H1 (cell line): ENCODE results near the gene MTERF2. TPM values are rescaled to one million over a fixed set of nuclear protein-coding genes. Genes with fewer than 3 reads are reported as not detected.

Experiments used
- CTCF ChIA-PET: fragments of 300-600 bp; sonication (Branson Sonifier 250); formaldehyde crosslinking; loops from one replicate; lab custom pipeline; 2021; ENCODE audit not compliant: partially characterized antibody; lab: Charles Lee
- POLR2A ChIA-PET: fragments of 300-600 bp; sonication (Branson Sonifier 250); formaldehyde crosslinking; loops from one replicate; lab custom pipeline; 2021; ENCODE audit warnings: inconsistent platforms; ENCODE audit not compliant: partially characterized antibody; lab: Charles Lee
- DNase-seq, 2 experiments: peaks; one replicate each; pipeline versions ENCODE4 v3.0.0 to v3.0.0-alpha.2; 2010 to 2022; ENCODE audit warnings: low spot score in 2 of 2, low read depth in 1 of 2, mixed read lengths in 1 of 2
- FAIRE-seq: peaks from 2 replicates; lab custom pipeline; 2011; peaks lifted over from hg19 to GRCh38; lab: Jason Lieb, UNC
- H2AFZ ChIP-seq: 2 replicates; pipeline ENCODE4 v1.8.1; 2012; ENCODE audit warnings: low read length, inconsistent platforms
- H2AK5ac ChIP-seq: 2 replicates; pipeline ENCODE4 v1.6.1; 2013; ENCODE audit warnings: low read depth, low read length
- H2BK120ac ChIP-seq: replicated peaks from 2 replicates; pipeline ENCODE3; 2013; ENCODE audit warnings: low read depth, low read length, inconsistent platforms
- H2BK12ac ChIP-seq: 2 replicates; pipeline ENCODE4 v1.6.1; 2013; ENCODE audit warnings: low read depth, low read length
- H2BK15ac ChIP-seq: 2 replicates; pipeline ENCODE4 v1.6.1; 2013; ENCODE audit warnings: low read length
- H2BK20ac ChIP-seq: 2 replicates; pipeline ENCODE4 v1.6.1; 2013; ENCODE audit warnings: low read length
- H2BK5ac ChIP-seq: 2 replicates; pipeline ENCODE4 v1.6.1; 2013; ENCODE audit warnings: low read depth, low read length
- H3K14ac ChIP-seq: 2 replicates; pipeline ENCODE4 v1.6.1; 2013; ENCODE audit warnings: inconsistent platforms; ENCODE audit not compliant: insufficient read length
- H3K18ac ChIP-seq: 2 replicates; pipeline ENCODE4 v1.6.1; 2013; ENCODE audit warnings: low read length; ENCODE audit errors: extremely low read depth
- H3K23ac ChIP-seq: 2 replicates; pipeline ENCODE4 v1.6.1; 2013; ENCODE audit warnings: inconsistent platforms; ENCODE audit not compliant: insufficient read length
- H3K23me2 ChIP-seq: 2 replicates; pipeline ENCODE4 v1.6.1; 2013; ENCODE audit warnings: low read depth, low read length
- H3K27ac ChIP-seq: 2 replicates; pipeline ENCODE4 v1.6.1; 2011; ENCODE audit warnings: low read depth, low read length, inconsistent platforms
- H3K27me3 ChIP-seq, 4 experiments: replicated peaks in 1 of 4; 1 replicate in 1 of 4; 2 replicates in 3 of 4; pipeline versions ENCODE4 v1.6.1 to v1.8.1; 2011 to 2013; ENCODE audit warnings: low read length in 3 of 4, mild to moderate bottlenecking in 3 of 4, inconsistent platforms in 2 of 4, mixed read lengths in 2 of 4, moderate library complexity in 1 of 4; ENCODE audit not compliant: control insufficient read depth in 3 of 4, insufficient read depth in 3 of 4; ENCODE audit errors: extremely low read depth in 1 of 4
- H3K36me3 ChIP-seq, 4 experiments: 2 replicates each; pipeline versions ENCODE4 v1.6.1 to v1.8.1; 2011 to 2013; ENCODE audit warnings: mild to moderate bottlenecking in 4 of 4, low read length in 3 of 4, moderate library complexity in 2 of 4, control low read depth in 1 of 4, inconsistent platforms in 1 of 4; ENCODE audit not compliant: insufficient read depth in 4 of 4, control insufficient read depth in 2 of 4
- H3K4ac ChIP-seq: replicated peaks from 2 replicates; pipeline ENCODE3; 2013; ENCODE audit warnings: low read length, low read depth, mixed read lengths, inconsistent platforms; ENCODE audit not compliant: insufficient read length
- H3K4me1 ChIP-seq, 4 experiments: replicated peaks in 1 of 4; 1 replicate in 1 of 4; 2 replicates in 3 of 4; pipeline versions ENCODE4 v1.6.1 to v1.8.1; 2011 to 2013; ENCODE audit warnings: low read length in 3 of 4, inconsistent platforms in 2 of 4, mixed read lengths in 1 of 4; ENCODE audit not compliant: insufficient read depth in 4 of 4, control insufficient read depth in 3 of 4
- H3K4me2 ChIP-seq, 2 experiments: 2 replicates each; pipeline versions ENCODE4 v1.6.1 to v1.8.1; 2011 to 2013; ENCODE audit warnings: low read depth in 2 of 2, low read length in 2 of 2, control low read depth in 1 of 2, inconsistent platforms in 1 of 2, mild to moderate bottlenecking in 1 of 2; ENCODE audit not compliant: insufficient read depth in 1 of 2
- H3K4me3 ChIP-seq, 4 experiments: fragments of 200-600, 300-600 bp in 1 of 4; sonication (generic), shearing (Covaris generic), sonication (Bioruptor Twin) in 1 of 4; 2 replicates each; pipeline versions ENCODE4 v1.5.1 to v1.8.1; 2011 to 2016; ENCODE audit warnings: low read length in 4 of 4, low read depth in 3 of 4, control low read depth in 2 of 4, inconsistent platforms in 2 of 4, mild to moderate bottlenecking in 2 of 4, mixed read lengths in 1 of 4, moderate library complexity in 1 of 4; ENCODE audit not compliant: insufficient read depth in 2 of 4; ENCODE audit errors: extremely low read depth in 1 of 4
- H3K56ac ChIP-seq: replicated peaks from 2 replicates; pipeline ENCODE3; 2013; ENCODE audit warnings: low read depth, mild to moderate bottlenecking, mixed read lengths, low read length, inconsistent platforms; ENCODE audit not compliant: insufficient read length
- H3K79me1 ChIP-seq: 2 replicates; pipeline ENCODE4 v1.6.1; 2013; ENCODE audit warnings: low read depth, low read length, control low read depth
- H3K79me2 ChIP-seq, 2 experiments: 2 replicates each; pipeline versions ENCODE4 v1.6.1 to v1.8.1; 2012 to 2013; ENCODE audit warnings: low read length in 2 of 2, mild to moderate bottlenecking in 2 of 2, inconsistent platforms in 1 of 2; ENCODE audit not compliant: insufficient read depth in 2 of 2, control insufficient read depth in 1 of 2
- H3K9ac ChIP-seq, 4 experiments: replicated peaks in 1 of 4; 1 replicate in 1 of 4; 2 replicates in 3 of 4; pipeline versions ENCODE4 v1.6.1 to v1.8.1; 2011 to 2013; ENCODE audit warnings: low read depth in 3 of 4, low read length in 3 of 4, control low read depth in 2 of 4, mild to moderate bottlenecking in 2 of 4, moderate library complexity in 2 of 4, inconsistent platforms in 1 of 4; ENCODE audit errors: extremely low read depth in 1 of 4
- H3K9me3 ChIP-seq, 2 experiments: 2 replicates each; pipeline versions ENCODE4 v1.6.1 to v1.8.1; 2012 to 2013; ENCODE audit warnings: mild to moderate bottlenecking in 2 of 2, moderate library complexity in 2 of 2, control low read depth in 1 of 2, inconsistent platforms in 1 of 2, low read depth in 1 of 2, low read length in 1 of 2, mixed read lengths in 1 of 2; ENCODE audit not compliant: insufficient read depth in 2 of 2
- H4K20me1 ChIP-seq, 2 experiments: replicated peaks in 1 of 2; 2 replicates each; pipeline versions ENCODE3 to v1.8.1; 2011 to 2013; ENCODE audit warnings: inconsistent platforms in 2 of 2, low read length in 2 of 2, mild to moderate bottlenecking in 1 of 2; ENCODE audit not compliant: insufficient read depth in 2 of 2, control insufficient read depth in 1 of 2
- H4K5ac ChIP-seq: 2 replicates; pipeline ENCODE4 v1.6.1; 2013; ENCODE audit warnings: low read length, low read depth, mixed read lengths, inconsistent platforms; ENCODE audit not compliant: insufficient read length
- H4K8ac ChIP-seq: 2 replicates; pipeline ENCODE4 v1.8.0; 2013; ENCODE audit warnings: mild to moderate bottlenecking, moderate library complexity, low read length, inconsistent platforms; ENCODE audit not compliant: insufficient read depth; ENCODE audit errors: extremely low read depth
- H4K91ac ChIP-seq: replicated peaks from 2 replicates; pipeline ENCODE3; 2013; ENCODE audit warnings: low read length, mixed read lengths, inconsistent platforms; ENCODE audit not compliant: insufficient read length
- CBX8 ChIP-seq: fragments of 300-800, 300-1000 bp; sonication (generic); IDR thresholded peaks from 2 replicates; pipeline ENCODE4 v1.7.1; 2016; ENCODE audit warnings: low read depth, low read length, borderline replicate concordance
- JUN ChIP-seq: IDR thresholded peaks from 2 replicates; pipeline ENCODE4 v1.6.1; 2011; ENCODE audit warnings: low read depth, mild to moderate bottlenecking, improper control_type of control experiment, low read length
- KDM5A ChIP-seq: fragments of 200-600 bp; IDR thresholded peaks from 2 replicates; pipeline ENCODE4 v1.7.1; 2012; ENCODE audit warnings: mild to moderate bottlenecking, low read length, inconsistent platforms, mixed read lengths
- MAX ChIP-seq: IDR thresholded peaks from 2 replicates; pipeline ENCODE4 v1.6.1; 2012; ENCODE audit warnings: inconsistent platforms
- RFX5 ChIP-seq: IDR thresholded peaks from 2 replicates; pipeline ENCODE4 v1.6.1; 2011; ENCODE audit warnings: low read depth, low read length, improper control_type of control experiment, borderline replicate concordance
- YY1 ChIP-seq: IDR thresholded peaks from 2 replicates; pipeline ENCODE4 v1.6.1; 2011; ENCODE audit warnings: low read depth, mild to moderate bottlenecking, low read length
- WGBS, 2 experiments: shearing (Covaris generic) in 1 of 2; methylation state at CpG; one replicate each; pipeline versions ENCODE4 v1.1.6 to v1.1.7; 2013 to 2015; ENCODE audit warnings: low lambda C conversion rate in 2 of 2, mixed read lengths in 2 of 2, inconsistent platforms in 1 of 2, low coverage in 1 of 2, missing lambda C conversion rate in 1 of 2; ENCODE audit not compliant: insufficient replicate concordance in 2 of 2, insufficient coverage in 1 of 2, insufficient read length in 1 of 2; ENCODE audit errors: extremely low coverage in 1 of 2, missing lambda C conversion rate in 1 of 2; 5-methylcytosine and 5-hydroxymethylcytosine counted together
- polyA plus RNA-seq, 7 experiments: library from polyadenylated mRNA; depleted of rRNA in 3 of 7; stranded (reverse) in 5 of 7; unstranded in 2 of 7; fragments of >200 nt in 5 of 7; fragments of 200-250 nt in 2 of 7; gene quantifications; 1 replicate in 5 of 7; 2 replicates in 1 of 7; 4 replicates in 1 of 7; pipeline versions ENCODE4 v1.2.1 to v1.2.3, GENCODE V29; 2011 to 2013; ENCODE audit warnings: missing spikeins in 2 of 7, mixed read lengths in 2 of 7
- total RNA-seq: library from RNA; stranded (reverse); fragmentation: NEBNext Ultra II Directional; extraction: Animal tissue kit (Norgen Biotek cat#: 25700); gene quantifications from 2 replicates; pipeline ENCODE4 v1.2.1, GENCODE V29; 2021

Gene MTERF2
- total and polyA plus RNA-seq, 2 of the 8 experiments (the other 6 are each of a cell fraction or from before 2014, with no cell fraction given) = 2.8 to 7.1 TPM

- Histone ChIP-seq H3K23ac (no peak overlapping the region), H4K91ac (no peak overlapping the region), H3K9ac (no peak overlapping the region), H3K27me3 (no peaks in the 10 kb centered on the region), H2BK12ac (no peak overlapping the region), H2BK120ac (no peak overlapping the region), H3K18ac (no peak overlapping the region), H2AFZ (no peak overlapping the region), H4K20me1 (peaks cover 0 to 2% of the 10 kb centered on the region in 2 experiments), H3K36me3 (peaks cover 0 to 15% (median 3%) of the 10 kb centered on the region in 4 experiments; a peak in 4 of 8 replicates), H2AK5ac (no peak overlapping the region), H3K79me2 (no peaks in the 10 kb centered on the region), H4K5ac (no peak overlapping the region), H3K4ac (no peak overlapping the region), H3K14ac (no peak overlapping the region), H3K4me3 (no peak overlapping the region), H3K79me1 (no peaks in the 10 kb centered on the region), H3K4me2 (no peak overlapping the region), H3K27ac (no peak overlapping the region), H4K8ac (no peak overlapping the region), H2BK20ac (no peak overlapping the region), H2BK5ac (no peak overlapping the region), H3K23me2 (no peaks in the 10 kb centered on the region), H3K9me3 (no peaks in the 10 kb centered on the region), H3K56ac (no peak overlapping the region), H2BK15ac (no peak overlapping the region), H3K4me1 (no peaks in the 10 kb centered on the region)
- TF ChIP-seq CBX8 (no peak), JUN (no peak), MAX (no peak), KDM5A (no peak), YY1 (no peak), RFX5 (no peak)
- ChIA-PET CTCF (interaction anchor here (1.0 to 1.1 kb wide), 3 partner anchors 14 to 81 kb away, joined by 3 read pairs; no protein-coding TSS in a partner anchor), POLR2A (interaction anchor here (0.7 kb wide), 1 partner anchor 525 kb away, joined by 5 read pairs; no protein-coding TSS in a partner anchor)
- WGBS, 2 experiments = 100% methylated on average over 1 of the region's 1 CpG; no CpG with 5 or more reads in 1 of the 2 experiments
- FAIRE-seq (no peak), DNase-seq (no peak)
Observed at GRCh38 chr12:106997916-106998315, 11.0 kb upstream of the MTERF2 start.
